ENCODE results near the gene RPLP1.
"Not testable (repeated sequence)": the region's sequence is repeated elsewhere in the genome, so short reads cannot be mapped to it uniquely, and the experiment has no call there.

Gene RPLP1

GRCh38 chr15:69439623-69440022 is 13.0 kb upstream of the RPLP1 start:
- DNase-seq (ENCODE audit: low read depth): no peak

- DNase-seq (ENCODE audit: low read depth): no peak
Measured at GRCh38 chr15:69443032-69443611, 9.5 kb upstream of the RPLP1 start.

DNA sequence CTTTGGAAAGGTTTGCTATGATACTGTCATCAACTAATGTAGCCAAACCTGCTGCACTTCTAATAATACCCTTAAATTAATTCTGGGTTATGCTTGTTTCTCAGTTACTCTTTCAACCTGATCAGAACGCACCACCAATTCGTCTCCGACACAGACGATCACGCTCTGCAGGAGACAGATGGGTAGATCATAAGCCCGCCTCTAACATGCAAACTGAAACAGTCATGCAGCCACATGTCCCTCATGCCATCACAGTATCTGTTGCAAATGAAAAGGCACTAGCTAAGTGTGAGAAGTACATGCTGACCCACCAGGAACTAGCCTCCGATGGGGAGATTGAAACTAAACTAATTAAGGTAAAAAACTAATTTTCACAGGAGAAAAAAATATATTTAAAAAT is 7.9 kb upstream of the RPLP1 start:
- no peak for DNase-seq (ENCODE audit: low read depth)

DNA sequence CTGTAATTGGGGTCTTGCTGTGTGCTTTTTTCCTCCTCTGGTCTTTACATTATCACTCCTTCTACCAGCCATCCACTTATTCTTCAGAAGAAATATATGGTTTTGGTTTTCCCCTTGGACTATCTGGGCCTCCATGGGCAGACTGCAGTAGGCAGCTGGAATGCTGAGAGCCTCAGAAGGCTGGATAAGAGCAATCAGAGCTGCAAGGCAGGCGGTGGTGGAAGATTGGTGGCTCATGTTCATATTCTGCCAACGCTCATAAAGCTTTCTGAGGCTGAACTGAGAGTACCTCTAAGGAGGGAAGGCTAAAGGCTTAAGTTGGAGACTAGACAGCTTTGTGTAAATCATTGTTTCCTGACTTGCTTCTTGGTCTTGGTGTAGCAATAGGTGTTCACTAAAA is 5.7 kb upstream of the RPLP1 start:
- no peak for DNase-seq (ENCODE audit: low read depth)

- DNase-seq (ENCODE audit: low read depth): not testable (repeated sequence)
Measured at GRCh38 chr15:69450221-69450620, 2.4 kb upstream of the RPLP1 start.

GRCh38 chr15:69450968-69451695 is 1.5 kb upstream of the RPLP1 start:
- DNase-seq (ENCODE audit: low read depth): no peak

GRCh38 chr15:69451951-69452691 is 497 bp upstream of the RPLP1 start:
- no peak for DNase-seq (ENCODE audit: low read depth)

- DNase-seq (ENCODE audit: low read depth): no peak
Measured at GRCh38 chr15:69454953-69455352, 2.3 kb downstream of the RPLP1 start.

DNA sequence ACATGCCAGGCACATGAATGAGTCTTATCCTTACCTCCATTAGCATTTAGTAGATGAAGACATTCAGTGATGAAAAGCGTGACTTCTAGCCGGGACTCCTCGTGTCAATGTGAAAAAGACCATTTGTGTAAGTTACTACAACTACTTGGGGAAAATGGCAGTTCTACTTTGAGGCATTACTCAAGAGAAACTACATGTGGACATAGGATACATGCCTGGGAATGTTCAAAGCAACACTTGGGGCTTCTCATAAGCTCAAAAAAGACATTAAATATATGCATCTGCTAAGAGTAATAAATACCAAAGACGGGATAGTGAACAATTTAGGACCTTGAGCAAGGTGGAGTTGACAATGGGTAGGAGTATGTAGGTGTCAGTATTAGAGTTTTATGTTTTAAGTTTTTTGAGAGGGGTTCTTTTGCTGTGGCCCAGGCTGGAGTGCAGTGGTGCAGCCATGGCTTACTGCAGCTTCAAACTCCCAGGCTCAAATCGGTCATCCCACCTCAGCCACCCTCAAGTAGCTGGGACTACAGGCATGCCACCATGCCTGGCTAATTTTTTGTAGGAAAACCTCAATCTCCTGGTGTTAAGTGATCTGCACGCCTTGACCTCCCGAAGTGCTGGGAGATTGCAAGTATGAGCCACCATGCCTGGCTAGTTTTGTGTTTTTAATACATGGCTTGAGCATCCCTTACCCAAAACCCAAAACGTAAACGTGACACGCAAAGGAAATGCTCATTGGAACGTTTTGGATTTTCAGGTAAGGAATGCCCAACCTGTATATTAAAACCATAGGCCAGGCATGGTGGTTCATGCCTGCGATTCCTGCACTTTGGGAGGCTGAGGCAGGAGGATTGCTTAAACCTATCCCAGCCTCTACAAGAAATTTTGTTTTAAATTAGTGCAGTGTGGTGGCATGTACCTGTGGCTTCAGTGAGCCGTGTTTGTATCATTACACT is 3.9 kb downstream of the RPLP1 start:
- no peak for DNase-seq (ENCODE audit: low read depth)

DNA sequence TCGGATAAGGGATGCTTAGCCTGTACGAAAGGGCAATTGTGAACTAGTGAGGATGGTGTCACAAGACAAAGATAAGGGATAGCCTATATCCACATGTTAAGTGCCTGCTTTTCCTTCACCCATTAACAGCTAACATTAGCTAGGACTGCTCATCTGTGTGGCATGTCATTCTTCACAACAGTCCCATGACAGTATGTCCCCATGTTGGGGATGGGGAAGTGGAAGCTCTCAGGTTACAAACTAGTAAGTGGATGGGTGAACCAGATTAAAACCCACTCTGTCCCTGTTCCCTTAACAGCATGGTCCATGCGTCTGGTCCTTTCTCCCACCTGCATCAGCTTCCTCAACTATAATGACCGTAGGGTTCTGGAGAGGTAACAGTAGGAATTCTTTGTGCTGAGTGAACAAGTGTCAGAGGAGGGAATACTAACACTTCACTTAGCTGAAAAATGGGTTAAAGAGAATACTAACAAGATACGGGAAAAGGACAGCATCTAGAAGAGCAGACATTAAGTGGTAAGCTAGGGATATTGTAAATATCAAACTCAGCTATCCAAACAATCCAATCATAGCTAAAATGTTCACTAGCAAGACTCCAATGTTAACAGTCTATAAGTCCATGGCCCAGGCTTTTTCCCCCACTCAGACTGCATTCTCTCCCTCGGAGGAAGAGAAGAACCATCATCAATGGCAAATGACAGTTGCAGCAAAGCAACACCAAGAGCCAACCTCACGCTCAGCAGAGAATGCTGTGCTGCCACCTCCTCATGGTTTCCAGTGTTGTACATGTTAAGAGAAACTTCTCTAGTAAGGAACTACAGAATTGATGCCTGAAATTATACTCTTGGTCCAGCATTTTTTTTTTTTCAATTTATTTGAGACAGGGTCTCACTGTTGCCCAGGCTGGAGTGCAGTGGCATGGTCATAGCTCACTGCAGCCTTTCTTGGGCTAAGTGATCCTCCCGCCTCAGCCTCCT is 5.0 kb downstream of the RPLP1 start:
- no peak for DNase-seq (ENCODE audit: low read depth)

- DNase-seq (ENCODE audit: low read depth): no peak
Measured at GRCh38 chr15:69459066-69459465, 6.4 kb downstream of the RPLP1 start.

DNA sequence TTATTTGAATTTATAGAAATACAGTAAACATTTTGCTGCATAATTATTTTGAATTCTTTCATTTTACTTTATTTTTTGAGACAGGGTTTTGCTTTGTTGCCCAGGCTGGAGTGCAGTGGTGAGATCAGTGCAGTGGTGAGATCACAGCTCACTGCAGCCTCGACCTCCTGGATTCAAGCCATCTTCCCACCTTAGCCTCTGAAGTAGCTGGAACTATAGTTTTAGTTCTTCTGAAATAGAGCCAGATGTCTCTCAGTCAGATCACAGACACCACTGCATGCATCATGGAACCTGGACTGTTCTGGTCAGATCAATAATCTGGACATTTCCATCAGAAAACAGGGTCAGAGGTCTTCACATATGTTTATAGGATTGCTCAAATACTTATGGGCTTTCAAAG is 7.9 kb downstream of the RPLP1 start:
- no peak for DNase-seq (ENCODE audit: low read depth)

GRCh38 chr15:69462030-69462492 is 9.4 kb downstream of the RPLP1 start:
- DNase-seq (ENCODE audit: low read depth): no peak

DNA sequence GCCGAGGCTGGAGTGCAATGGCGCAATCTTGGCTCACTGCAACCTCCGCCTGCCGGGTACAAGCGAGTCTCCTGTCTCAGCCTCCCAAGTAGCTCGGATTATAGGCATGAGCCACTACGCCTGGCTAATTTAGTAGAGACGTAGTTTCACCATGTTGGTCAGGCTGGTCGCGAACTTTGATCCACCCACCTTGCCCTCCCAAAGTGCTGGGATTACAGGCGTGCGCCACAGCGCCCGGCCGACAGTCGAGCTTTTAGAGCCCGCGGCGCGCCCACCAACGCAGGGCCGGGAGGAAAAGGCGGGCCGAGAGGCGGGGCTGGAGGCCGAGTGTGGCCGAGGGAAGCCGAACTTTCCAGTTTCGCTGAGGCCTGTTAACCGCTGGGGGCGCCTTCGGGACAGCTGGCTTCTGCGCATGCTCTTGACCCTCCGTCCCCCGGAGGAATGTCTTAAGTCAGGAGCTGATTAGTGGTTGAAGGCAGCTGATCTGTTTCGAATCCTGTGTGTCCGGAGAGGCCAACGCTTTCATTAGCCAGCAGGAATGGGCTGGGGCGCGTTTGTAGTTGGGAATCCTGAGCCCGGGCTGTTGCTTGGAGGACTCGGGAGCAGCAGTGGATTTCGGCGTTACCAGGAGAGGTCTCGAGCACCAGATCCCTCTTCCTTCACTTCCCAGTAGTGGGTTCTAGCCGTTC is 10.0 kb downstream of the RPLP1 start:
- peak; percentile 87 for DNase-seq (ENCODE audit: low read depth)

GRCh38 chr15:69463182-69463756 is 10.7 kb downstream of the RPLP1 start:
- no peak for DNase-seq (ENCODE audit: low read depth)

DNA sequence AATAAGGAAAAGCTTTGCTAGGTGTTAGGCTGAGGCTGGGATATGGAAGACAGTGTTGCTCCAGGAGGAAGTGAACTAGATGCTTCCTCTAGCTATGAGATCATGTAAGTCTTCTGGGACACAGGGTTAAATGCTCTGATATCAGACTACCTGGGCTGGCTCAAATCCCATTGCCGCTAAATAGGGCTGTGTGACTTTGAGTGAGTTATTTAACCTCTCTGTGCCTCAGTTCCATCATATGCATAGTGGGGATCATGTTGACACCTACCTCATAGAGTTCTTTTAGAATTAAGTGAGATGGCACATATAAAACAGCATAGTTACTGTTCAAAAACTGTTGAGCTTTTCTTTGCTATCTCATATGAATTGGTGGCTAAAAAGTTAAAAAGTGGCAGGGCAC is 12.6 kb downstream of the RPLP1 start:
- DNase-seq (ENCODE audit: low read depth): no peak

- no peak for DNase-seq (ENCODE audit: low read depth)
Measured at GRCh38 chr15:69466733-69467132, 14.1 kb downstream of the RPLP1 start.

DNA sequence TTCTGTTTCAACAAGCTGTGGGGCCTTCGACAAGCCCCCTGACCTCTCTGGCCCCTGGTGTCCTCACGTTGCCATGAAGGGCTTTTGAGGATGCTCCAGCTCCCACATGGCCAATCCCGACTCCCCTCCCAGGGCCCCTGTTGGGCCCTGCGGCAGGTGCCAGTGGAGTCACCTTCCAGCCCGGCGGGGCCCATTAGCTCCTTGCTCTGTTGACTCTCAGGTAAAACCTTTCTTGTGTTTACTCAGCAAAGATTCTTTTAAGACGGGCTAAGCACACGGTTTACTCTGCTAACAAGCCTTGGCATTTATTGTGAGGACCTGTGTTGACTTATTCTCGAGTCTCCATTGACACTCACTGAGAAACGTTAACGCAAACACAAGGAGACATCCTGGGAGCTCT is 15.0 kb downstream of the RPLP1 start:
- DNase-seq (ENCODE audit: low read depth): no peak

DNA sequence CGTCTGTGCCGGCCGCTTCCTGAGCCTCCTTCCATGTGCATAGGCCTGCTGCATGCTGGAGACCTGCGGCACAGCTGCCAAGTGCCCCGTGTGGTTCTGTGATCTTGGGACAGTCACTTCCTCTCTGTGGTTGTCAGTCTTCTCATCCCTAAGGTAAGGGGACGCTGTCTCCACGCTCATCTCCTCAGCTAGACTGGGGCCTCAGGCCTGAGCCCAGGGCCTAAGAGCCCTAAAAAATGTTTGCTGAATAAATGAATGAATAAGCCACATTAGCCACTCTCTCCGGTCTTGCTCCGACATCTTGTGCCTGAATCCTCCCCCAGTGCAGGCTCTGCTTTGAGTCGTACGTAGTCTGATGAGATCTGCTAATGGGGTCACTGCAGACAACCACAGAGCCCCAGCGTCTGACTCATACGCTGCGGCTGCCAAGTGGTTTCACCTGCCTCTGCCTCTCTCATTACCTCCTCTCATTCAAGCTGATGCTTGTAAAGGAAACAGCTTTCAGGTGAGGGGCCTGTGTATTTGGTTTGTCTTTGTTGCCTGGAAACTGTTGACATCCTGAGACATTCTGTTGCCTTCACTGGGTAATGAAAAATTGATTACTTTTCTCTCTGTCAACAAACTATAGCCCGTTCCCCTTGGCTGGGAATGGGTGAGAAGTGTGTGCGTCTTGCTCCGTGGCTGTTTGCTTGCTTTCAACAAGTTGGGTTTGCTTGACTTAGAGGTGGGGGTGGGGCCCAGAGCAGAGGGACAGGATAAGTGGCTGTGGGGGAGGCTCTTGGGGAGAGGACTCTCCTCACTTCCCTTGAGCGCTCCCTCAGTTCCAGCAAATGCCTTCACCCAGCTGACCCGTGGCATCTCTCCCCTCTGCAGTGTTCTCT is 15.9 kb downstream of the RPLP1 start:
- no peak for DNase-seq (ENCODE audit: low read depth)
